Bronchial epithelial cell (primary cell): Measurements from ENCODE around the gene AIPL1. TPM values are rescaled to one million over a fixed set of nuclear protein-coding genes. Genes with fewer than 3 reads are reported as not detected.
A peak's percentile ranks its signal among the peaks of the same experiment; 100 is the strongest.

Source experiments
- DNase-seq: peaks from one replicate; pipeline ENCODE4 v3.0.0-alpha.2; 2010; ENCODE audit warnings: low read depth
- FAIRE-seq: peaks from 2 replicates; lab custom pipeline; 2011; peaks lifted over from hg19 to GRCh38; lab: Jason Lieb, UNC
- H3K27me3 ChIP-seq: 2 replicates; pipeline ENCODE4 v1.5.1; 2011; ENCODE audit warnings: low read length; ENCODE audit not compliant: control insufficient read depth, insufficient read depth
- H3K36me3 ChIP-seq: 2 replicates; pipeline ENCODE4 v1.5.1; 2011; ENCODE audit warnings: low read length; ENCODE audit not compliant: control insufficient read depth, insufficient read depth
- H3K4me3 ChIP-seq: 2 replicates; pipeline ENCODE4 v1.5.1; 2011; ENCODE audit warnings: mild to moderate bottlenecking, low read depth, low read length, control low read depth
- total RNA-seq: library from RNA; depleted of rRNA; stranded (reverse); fragments of >200 nt; gene quantifications from 2 replicates; pipeline ENCODE4 v1.2.1, GENCODE V29; 2014
- TF ChIP-seq, protein P1 (sequence below): IDR thresholded peaks from 2 replicates; pipeline ENCODE4 v1.5.1; 2011; ENCODE audit warnings: mild to moderate bottlenecking, moderate library complexity, low read length, control low read depth, inconsistent platforms; ENCODE audit not compliant: insufficient read depth, severe bottlenecking

AIPL1 gene
- total RNA-seq, 1 donor from 2014 or later = not detected

GRCh38 chr17:6423931-6424330 lies 11.0 kb downstream of the AIPL1 start:
- FAIRE-seq (no peak), DNase-seq (no peak)
- TF ChIP-seq, protein P1, sequence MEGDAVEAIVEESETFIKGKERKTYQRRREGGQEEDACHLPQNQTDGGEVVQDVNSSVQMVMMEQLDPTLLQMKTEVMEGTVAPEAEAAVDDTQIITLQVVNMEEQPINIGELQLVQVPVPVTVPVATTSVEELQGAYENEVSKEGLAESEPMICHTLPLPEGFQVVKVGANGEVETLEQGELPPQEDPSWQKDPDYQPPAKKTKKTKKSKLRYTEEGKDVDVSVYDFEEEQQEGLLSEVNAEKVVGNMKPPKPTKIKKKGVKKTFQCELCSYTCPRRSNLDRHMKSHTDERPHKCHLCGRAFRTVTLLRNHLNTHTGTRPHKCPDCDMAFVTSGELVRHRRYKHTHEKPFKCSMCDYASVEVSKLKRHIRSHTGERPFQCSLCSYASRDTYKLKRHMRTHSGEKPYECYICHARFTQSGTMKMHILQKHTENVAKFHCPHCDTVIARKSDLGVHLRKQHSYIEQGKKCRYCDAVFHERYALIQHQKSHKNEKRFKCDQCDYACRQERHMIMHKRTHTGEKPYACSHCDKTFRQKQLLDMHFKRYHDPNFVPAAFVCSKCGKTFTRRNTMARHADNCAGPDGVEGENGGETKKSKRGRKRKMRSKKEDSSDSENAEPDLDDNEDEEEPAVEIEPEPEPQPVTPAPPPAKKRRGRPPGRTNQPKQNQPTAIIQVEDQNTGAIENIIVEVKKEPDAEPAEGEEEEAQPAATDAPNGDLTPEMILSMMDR = no peak
- no peaks in the 10 kb centered on the region for H3K36me3 ChIP-seq
- no peaks in the 10 kb centered on the region for H3K27me3 ChIP-seq
- no peak overlapping the region for H3K4me3 ChIP-seq

DNA sequence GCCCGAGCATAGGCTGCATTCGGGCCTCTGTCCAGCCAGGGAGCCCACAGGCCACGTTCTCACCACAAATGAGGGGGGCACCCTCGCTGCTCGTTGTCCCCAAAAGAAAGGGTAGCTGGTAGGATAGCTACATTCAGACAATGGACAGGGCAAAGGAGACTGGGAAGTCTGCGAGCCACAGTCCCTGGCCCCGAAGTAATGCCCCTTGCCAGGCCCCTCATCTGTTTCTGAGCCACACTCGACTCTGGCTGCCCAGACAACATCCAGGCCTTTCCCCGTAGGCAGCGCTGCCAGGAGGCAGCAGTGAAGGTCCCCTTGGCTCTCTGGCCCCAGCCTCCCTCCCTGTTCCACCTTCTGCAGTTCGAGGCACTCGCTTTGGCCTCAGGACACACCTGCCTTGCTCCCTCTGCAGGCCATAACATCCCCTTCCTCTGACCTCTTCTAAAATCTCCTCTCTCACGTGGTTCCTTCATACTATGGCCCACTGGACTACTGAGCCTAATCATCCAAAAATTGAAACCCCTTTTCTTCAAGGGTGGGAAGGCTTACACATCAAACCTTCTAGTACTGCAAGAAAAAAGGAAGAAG lies 12.2 kb downstream of the AIPL1 start:
- TF ChIP-seq, protein P1 = no peak
- no peak for DNase-seq
- H3K36me3 ChIP-seq = no peaks in the 10 kb centered on the region
- no peaks in the 10 kb centered on the region for H3K27me3 ChIP-seq
- FAIRE-seq = no peak
- no peak overlapping the region for H3K4me3 ChIP-seq

- peak; percentile 87 for FAIRE-seq
- no peaks in the 10 kb centered on the region for H3K27me3 ChIP-seq
Measured at GRCh38 chr17:6421700-6422604, 13.0 kb downstream of the AIPL1 start.

DNA sequence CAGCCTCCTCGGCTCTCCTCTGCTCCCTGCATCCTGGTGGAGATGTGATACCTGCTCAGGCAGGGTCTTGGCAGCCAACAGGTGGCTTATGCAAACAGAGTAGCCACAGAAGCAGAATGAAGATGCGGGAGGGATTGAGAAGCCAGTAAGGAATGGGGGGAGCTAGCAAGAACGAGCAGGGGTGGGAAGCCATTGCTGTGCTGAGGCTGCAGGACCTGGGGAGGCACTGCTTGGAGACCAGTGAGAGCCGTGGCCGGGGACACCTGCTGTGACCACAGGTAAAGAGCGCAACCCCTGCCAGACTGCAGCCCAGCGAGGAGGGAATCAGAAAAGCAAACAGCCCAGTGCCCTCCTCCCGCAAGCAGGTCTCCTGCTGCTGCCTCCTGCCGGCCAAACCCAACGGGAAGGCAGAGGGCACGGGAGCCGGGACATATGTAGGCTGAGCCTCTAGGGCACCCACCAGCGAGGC lies 14.7 kb downstream of the AIPL1 start:
- Histone ChIP-seq H3K27me3 (no peaks in the 10 kb centered on the region), H3K4me3 (no peak overlapping the region), H3K36me3 (no peaks in the 10 kb centered on the region)
- no peak for FAIRE-seq
- TF ChIP-seq, protein P1 = peak; percentile 70
- no peak for DNase-seq

More at GRCh38 chr17:6421700-6422604, 13.0 kb downstream of the AIPL1 start:
- Histone ChIP-seq H3K36me3 (no peaks in the 10 kb centered on the region), H3K4me3 (no peak overlapping the region)
- DNase-seq = peak; percentile 68
- TF ChIP-seq, protein P1 = peak; percentile 89

DNA sequence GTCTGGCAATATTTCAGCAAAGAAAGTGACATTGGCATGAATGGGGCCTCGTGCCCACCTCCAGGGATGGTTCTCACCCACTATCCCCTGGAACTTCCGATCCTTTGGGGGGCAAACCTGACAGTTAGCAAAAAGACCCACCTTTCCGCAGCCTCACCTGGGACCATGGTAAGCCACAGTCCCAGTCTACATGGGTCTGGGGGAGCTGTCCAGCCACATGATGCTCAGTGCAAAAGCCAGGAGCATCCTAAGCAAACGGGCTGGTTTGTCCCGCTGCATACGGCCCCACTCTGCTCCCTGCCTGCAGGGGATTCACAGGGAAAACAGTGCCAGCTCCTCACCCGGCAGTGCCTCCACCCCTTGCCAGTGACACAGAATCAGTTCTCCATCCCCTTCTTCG lies 19.3 kb downstream of the AIPL1 start:
- no peak for DNase-seq
- H3K4me3 ChIP-seq = no peak overlapping the region
- TF ChIP-seq, protein P1 = no peak
- no peaks in the 10 kb centered on the region for H3K27me3 ChIP-seq
- H3K36me3 ChIP-seq = no peaks in the 10 kb centered on the region
- no peak for FAIRE-seq
